Naive B cell (primary cell): ENCODE data around the gene PTPRH. TPM values are rescaled to one million over a fixed set of nuclear protein-coding genes. Genes with fewer than 3 reads are reported as not detected.
"Not testable (repeated sequence)": the region's sequence is repeated elsewhere in the genome, so short reads cannot be mapped to it uniquely, and the experiment has no call there.

Experiments used
- ATAC-seq, 2 donors: fragments of 150-1000 bp; cut with Tn5 transposase; 2 replicates each; pipeline ENCODE4 v1.10.0; 2021; ENCODE audit warnings: low read depth in 2 of 2, mild to moderate bottlenecking in 2 of 2, moderate library complexity in 2 of 2
- DNase-seq: peaks from one replicate; pipeline ENCODE4 v3.0.0; 2022
- H3K27ac Mint-ChIP-seq, 6 donors: one replicate each; pipeline ENCODE4 v1.8.0; 2020 to 2022; ENCODE audit warnings: mild to moderate bottlenecking in 6 of 6, mixed read lengths in 6 of 6, moderate library complexity in 5 of 6, inconsistent platforms in 2 of 6
- H3K27me3 Mint-ChIP-seq, 3 donors: one replicate each; pipeline ENCODE4 v1.8.0; 2021 to 2022; ENCODE audit warnings: mixed read lengths in 3 of 3, mild to moderate bottlenecking in 1 of 3
- H3K36me3 Mint-ChIP-seq, 2 donors: one replicate each; pipeline ENCODE4 v1.8.0; 2020 to 2022; ENCODE audit warnings: mixed read lengths in 2 of 2, inconsistent platforms in 1 of 2, mild to moderate bottlenecking in 1 of 2
- H3K4me1 Mint-ChIP-seq, 3 donors: one replicate each; pipeline ENCODE4 v1.8.0; 2020 to 2022; ENCODE audit warnings: mixed read lengths in 3 of 3, inconsistent platforms in 1 of 3, mild to moderate bottlenecking in 1 of 3, moderate library complexity in 1 of 3
- H3K4me3 Mint-ChIP-seq, 8 donors: one replicate each; pipeline ENCODE4 v1.8.0; 2020 to 2022; ENCODE audit warnings: mild to moderate bottlenecking in 8 of 8, mixed read lengths in 8 of 8, moderate library complexity in 8 of 8, inconsistent platforms in 2 of 8
- H3K9me3 Mint-ChIP-seq, 7 donors: one replicate each; pipeline ENCODE4 v1.8.0; 2020 to 2022; ENCODE audit warnings: mixed read lengths in 7 of 7, mild to moderate bottlenecking in 5 of 7, inconsistent platforms in 2 of 7, moderate library complexity in 1 of 7
- polyA plus RNA-seq, 6 donors: library from polyadenylated mRNA; unstranded; fragments of 300-500 nt; fragmentation: Illumina TruSeq; gene quantifications; one replicate each; pipeline ENCODE4 v1.2.3, GENCODE V29; 2021; ENCODE audit warnings: low read depth in 6 of 6

The PTPRH gene
- polyA plus RNA-seq, 6 donors from 2014 or later, result not detected

DNA sequence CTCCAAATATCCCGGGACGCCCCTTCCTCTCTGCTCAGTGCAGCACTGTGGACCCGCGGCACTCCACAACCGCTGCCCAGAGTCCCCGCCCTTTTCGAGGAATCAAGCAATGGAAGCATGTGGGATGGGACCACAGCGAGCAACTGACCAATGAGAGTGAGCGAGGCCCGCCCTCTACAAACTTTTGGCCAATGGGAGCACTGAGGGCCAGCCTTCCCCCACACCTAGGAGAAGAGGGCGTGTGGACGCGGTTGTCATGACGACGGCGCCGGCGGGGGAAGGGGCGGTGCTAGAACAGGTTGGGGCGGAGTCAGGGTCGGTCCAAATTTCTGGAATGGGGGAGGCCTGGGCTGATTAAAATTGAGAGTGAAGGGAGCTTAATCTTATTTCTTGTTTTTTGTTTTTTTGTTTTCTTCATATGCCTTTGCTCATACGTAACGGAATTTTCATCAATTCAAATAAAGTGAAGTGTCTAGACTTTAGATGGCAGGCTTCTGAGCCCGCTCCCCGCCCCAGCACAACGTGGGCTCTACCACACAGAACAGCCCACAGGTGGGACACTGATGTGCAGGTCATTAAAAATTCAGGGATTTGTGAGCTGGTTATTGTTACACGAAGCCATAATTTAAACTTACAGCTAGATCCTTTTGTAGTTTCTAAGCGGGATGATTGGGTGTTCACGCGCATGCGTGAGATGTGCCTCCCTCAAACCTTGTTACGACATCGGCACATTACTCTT, 42.6 kb downstream of the PTPRH start, which contains the start of gene DNAAF3:
Gene DNAAF3, minus strand, starts transcription at position 84 of the 739 bp plus-strand sequence. CDS start 200 bp downstream, outside the sequence.
- DNase-seq (peak; percentile 43), ATAC-seq (peak; percentile 72 to 73)
- peaks cover 52 to 75% (median 69%) of the 10 kb centered on the region in 3 donors for H3K27me3 Mint-ChIP-seq
- H3K27ac Mint-ChIP-seq, result peak within 1 kb of the TSS in 5 of 6 donors; percentile 56 to 83 (median 63)
- H3K4me1 Mint-ChIP-seq, result peaks cover 10 to 18% (median 14%) of the 10 kb centered on the region in 3 donors
- peaks cover 7 to 17% of the 10 kb centered on the region in 2 donors for H3K36me3 Mint-ChIP-seq
- H3K9me3 Mint-ChIP-seq, result peaks cover 4 to 20% (median 12%) of the 10 kb centered on the region in 7 donors
- H3K4me3 Mint-ChIP-seq, result peak within 1 kb of the TSS; percentile 4 to 67 (median 40)

DNA sequence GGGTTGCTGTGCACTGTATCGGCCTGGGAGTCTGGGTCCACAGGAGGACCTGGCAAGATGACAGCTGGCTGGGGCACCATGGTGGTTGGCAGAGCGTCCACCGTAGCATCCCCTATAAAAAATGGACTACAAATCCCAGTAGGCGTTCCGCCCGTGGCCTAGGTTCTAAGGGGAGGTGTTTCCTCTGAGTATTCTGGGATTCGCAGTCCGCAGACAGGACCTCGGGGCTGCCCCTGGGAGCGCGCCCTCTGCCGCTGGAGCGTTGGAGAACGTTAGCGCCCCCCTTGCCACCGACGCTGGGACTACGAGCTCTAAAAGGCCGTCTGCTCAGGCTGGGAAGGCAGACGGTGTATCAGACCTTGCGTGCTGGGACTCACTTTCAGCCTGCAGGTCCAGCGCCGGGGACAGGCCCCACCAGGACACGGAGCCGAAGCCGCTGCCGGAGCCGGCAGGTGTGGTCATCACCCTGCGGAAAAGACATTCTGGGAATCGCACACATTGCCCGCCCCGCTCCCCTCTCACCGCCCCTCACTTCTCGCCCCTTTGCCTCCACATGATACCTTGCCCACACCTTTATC, 43.3 kb downstream of the PTPRH start:
- peaks cover 46 to 77% (median 63%) of the 10 kb centered on the region in 3 donors for H3K27me3 Mint-ChIP-seq
- H3K9me3 Mint-ChIP-seq, result peaks cover 0 to 15% (median 9%) of the 10 kb centered on the region in 7 donors
- H3K36me3 Mint-ChIP-seq, result peaks cover 7 to 12% of the 10 kb centered on the region in 2 donors
- peak overlapping the region in 5 of 8 donors; percentile 29 to 67 (median 41) for H3K4me3 Mint-ChIP-seq
- H3K27ac Mint-ChIP-seq, result peak overlapping the region in 4 of 6 donors; percentile 45 to 83 (median 62)
- ATAC-seq (peak; percentile 32 to 61), DNase-seq (no peak)
- H3K4me1 Mint-ChIP-seq, result peaks cover 10 to 16% (median 14%) of the 10 kb centered on the region in 3 donors

DNA sequence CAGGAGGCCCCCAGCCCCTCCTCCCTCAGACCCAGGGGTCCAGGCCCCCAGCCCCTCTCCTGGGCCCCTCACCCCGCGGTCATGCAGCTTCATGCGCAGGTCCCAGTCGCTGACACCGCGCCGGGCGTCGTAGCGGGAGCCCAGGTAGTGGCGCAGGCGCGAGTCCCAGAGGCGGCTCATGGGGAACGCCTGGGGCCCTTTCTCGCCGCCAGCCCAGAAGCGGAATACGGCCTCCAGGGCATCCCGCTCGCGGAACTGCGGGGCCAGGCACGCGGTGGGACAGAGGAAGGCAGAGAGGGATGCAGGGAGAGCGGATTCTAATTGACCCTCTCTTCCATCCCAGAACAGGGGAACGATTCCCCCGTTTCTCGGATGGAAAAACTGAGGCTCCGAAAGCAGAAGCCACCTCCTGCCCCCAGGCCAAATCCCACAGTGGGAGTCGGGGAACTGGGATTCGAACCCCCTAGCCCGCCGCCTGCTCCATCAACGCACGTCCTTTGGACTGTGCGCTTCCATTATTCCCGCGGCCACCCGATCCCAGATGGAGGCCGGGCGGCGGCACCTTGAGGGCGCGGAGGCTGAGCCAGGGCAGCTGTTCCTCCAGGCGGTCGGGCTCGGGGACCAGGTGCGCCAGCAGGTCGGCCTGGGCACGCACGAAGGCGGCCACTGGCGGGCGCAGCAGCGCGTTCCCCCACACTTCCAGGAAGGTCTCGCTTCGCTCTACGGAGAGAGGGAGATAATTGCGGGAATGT, 47.6 kb downstream of the PTPRH start:
- H3K27me3 Mint-ChIP-seq, result peaks cover 43 to 84% (median 66%) of the 10 kb centered on the region in 3 donors

DNA sequence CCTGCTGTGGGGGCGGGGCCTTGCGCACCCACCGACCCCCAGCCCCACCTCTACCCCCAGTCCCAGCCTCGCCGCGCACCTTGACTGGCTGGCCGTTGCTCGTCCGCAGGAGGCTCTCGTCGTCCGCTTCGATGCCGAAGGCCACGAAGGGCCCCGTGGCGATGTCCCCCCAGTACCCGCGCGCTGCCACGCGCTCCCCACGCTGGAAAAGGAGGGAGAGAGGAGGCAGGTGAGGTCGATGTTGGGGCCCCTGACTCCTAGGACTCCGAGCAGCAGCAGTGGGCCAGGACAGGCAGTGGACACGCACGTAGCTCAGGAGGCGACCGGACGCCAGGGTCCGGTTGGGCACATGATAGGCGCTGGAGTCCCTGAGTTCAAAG, 48.3 kb downstream of the PTPRH start:
- Mint-ChIP-seq H3K27me3 (peaks cover 39 to 84% (median 66%) of the 10 kb centered on the region in 3 donors), H3K36me3 (peaks cover 0 to 23% of the 10 kb centered on the region in 2 donors), H3K27ac (peak overlapping the region in 1 of 6 donors; percentile 41), H3K4me1 (peaks cover 9 to 26% (median 14%) of the 10 kb centered on the region in 3 donors), H3K4me3 (no peak overlapping the region), H3K9me3 (peaks cover 0 to 13% (median 5%) of the 10 kb centered on the region in 7 donors)
- no peak for ATAC-seq
- DNase-seq, result no peak

More for the DNA sequence above, 47.6 kb downstream of the PTPRH start:
- H3K36me3 Mint-ChIP-seq, result peaks cover 3 to 30% of the 10 kb centered on the region in 2 donors
- H3K27ac Mint-ChIP-seq, result no peak overlapping the region
- H3K9me3 Mint-ChIP-seq, result peaks cover 0 to 14% (median 6%) of the 10 kb centered on the region in 7 donors
- H3K4me3 Mint-ChIP-seq, result no peak overlapping the region
- ATAC-seq, result no peak
- H3K4me1 Mint-ChIP-seq, result peaks cover 12 to 28% (median 15%) of the 10 kb centered on the region in 3 donors
- DNase-seq, result no peak

DNA sequence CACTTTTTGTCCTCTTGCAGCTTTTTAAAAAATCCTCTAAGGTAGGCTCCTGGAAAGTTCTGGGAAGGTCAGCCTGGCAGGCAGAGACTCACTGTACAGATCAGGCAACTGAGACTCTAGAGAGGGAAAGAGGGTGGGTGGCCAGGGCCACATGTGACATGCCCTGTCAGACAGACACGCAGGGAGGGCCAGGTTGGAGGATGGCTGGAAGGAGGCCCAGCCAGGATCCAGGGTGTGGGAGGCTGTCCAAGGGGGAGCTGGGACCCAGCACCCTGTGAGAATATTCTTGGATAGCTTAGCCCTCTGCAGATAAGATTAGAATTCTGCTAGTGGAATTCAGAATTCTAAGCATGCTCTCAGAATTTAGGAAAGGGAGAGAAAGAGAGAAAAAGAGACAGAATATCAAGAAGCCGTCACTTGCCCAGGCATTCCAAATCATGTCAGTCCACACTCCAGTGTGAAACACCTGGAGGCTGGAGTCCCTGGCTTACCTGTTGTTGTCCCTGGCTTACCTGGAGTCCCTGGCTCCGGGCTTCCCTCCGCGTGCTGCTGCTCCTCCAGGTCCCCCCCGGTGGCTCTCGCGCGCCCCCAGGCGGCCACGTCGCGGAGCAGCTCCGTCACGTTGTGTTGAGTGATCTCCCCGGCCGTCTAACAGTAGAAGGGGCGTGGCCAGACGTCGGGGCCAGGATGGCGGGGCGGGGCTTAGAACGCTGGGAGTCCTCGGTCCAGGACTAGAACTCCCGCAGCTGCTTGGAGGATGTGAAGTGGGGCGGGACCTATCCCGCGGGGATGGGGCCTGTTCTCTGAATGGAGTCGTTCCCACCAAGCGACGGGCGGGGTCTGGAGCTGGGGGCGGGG, 48.9 kb downstream of the PTPRH start:
- peak; percentile 89 to 91 for ATAC-seq
- peaks cover 0 to 23% of the 10 kb centered on the region in 2 donors for H3K36me3 Mint-ChIP-seq
- peaks cover 8 to 26% (median 14%) of the 10 kb centered on the region in 3 donors for H3K4me1 Mint-ChIP-seq
- H3K27me3 Mint-ChIP-seq, result peaks cover 34 to 79% (median 60%) of the 10 kb centered on the region in 3 donors
- H3K9me3 Mint-ChIP-seq, result peaks cover 0 to 10% (median 2%) of the 10 kb centered on the region in 7 donors
- DNase-seq, result peak; percentile 69
- H3K4me3 Mint-ChIP-seq, result peak overlapping the region in 2 of 8 donors; percentile 16 to 64
- peak overlapping the region in 2 of 6 donors; percentile 26 to 41 for H3K27ac Mint-ChIP-seq

DNA sequence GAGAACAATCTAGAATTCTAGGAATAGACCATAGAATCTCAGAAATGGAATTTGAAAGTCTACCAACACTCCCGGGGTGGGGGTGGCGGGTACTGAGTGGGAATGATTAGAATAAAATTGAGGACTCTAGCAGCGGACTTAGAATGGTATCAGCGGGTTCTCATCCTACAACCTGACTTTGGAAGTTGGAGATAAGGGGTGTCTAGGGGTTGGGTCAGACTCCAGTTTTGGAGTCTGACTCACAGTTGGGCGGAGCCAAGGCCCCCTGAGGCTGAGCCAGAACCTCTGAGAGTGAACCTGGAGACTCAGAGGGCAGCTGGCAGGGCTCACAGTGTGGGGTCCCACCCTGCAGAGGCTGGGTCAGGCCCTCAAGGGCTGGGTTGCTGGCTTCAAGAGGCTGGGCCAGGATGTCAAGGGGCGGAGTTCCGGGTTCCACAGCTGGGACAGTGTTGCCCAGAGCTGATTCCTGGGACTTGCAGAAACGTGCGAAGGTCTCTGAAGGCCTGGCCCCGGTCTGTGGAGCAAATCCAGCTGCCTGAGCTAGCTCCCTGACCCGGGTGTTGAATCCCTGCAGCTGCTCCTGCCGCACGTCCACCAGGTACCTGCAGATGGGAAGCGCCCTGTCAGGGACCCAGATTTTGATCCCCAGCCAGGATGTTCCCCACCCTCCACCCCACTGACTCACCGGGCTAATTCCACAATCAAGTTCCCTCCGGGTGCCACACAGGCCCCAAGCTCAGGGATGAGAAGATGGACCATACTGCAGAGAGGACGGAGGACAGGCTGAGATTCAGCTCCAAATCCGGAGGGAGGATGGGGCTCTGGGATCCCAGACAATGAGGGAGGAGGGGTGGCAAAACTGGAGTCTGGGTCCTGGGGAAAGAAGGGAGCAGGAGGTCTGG, 50.2 kb downstream of the PTPRH start:
- no peak overlapping the region for H3K27ac Mint-ChIP-seq
- H3K4me1 Mint-ChIP-seq, result peaks cover 8 to 32% (median 21%) of the 10 kb centered on the region in 3 donors
- H3K36me3 Mint-ChIP-seq, result peaks cover 0 to 29% of the 10 kb centered on the region in 2 donors
- H3K9me3 Mint-ChIP-seq, result peaks cover 2 to 13% (median 4%) of the 10 kb centered on the region in 7 donors
- no peak for ATAC-seq
- peak overlapping the region in 1 of 8 donors; percentile 42 for H3K4me3 Mint-ChIP-seq
- H3K27me3 Mint-ChIP-seq, result peaks cover 36 to 76% (median 59%) of the 10 kb centered on the region in 3 donors
- no peak for DNase-seq

DNA sequence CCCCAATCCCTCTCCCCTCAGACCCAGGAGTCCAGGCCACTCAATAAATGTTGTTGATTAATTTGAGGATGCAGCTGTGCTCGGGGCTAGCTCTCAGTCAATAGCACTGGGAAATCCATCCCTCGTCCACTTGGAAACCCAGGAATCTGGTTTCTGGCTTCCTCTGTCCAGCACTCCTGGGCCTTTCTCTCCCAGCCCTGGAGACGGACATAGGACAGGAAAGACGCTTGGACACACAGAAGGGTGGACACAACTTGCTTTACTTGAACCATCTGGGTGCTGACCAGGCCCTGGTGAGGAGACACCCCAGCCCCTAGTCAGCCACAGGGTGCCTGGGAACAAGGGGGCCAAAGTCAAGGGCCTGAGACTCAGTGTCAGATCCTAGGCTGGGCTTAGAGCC, 50.9 kb downstream of the PTPRH start:
- DNase-seq (no peak), ATAC-seq (no peak)
- Mint-ChIP-seq H3K4me3 (peak overlapping the region in 1 of 8 donors; percentile 29), H3K4me1 (peaks cover 12 to 37% (median 26%) of the 10 kb centered on the region in 3 donors), H3K27ac (peak overlapping the region in 1 of 6 donors; percentile 61), H3K27me3 (peaks cover 36 to 74% (median 56%) of the 10 kb centered on the region in 3 donors), H3K36me3 (peaks cover 0 to 34% of the 10 kb centered on the region in 2 donors), H3K9me3 (peaks cover 6 to 15% (median 9%) of the 10 kb centered on the region in 7 donors)

DNA sequence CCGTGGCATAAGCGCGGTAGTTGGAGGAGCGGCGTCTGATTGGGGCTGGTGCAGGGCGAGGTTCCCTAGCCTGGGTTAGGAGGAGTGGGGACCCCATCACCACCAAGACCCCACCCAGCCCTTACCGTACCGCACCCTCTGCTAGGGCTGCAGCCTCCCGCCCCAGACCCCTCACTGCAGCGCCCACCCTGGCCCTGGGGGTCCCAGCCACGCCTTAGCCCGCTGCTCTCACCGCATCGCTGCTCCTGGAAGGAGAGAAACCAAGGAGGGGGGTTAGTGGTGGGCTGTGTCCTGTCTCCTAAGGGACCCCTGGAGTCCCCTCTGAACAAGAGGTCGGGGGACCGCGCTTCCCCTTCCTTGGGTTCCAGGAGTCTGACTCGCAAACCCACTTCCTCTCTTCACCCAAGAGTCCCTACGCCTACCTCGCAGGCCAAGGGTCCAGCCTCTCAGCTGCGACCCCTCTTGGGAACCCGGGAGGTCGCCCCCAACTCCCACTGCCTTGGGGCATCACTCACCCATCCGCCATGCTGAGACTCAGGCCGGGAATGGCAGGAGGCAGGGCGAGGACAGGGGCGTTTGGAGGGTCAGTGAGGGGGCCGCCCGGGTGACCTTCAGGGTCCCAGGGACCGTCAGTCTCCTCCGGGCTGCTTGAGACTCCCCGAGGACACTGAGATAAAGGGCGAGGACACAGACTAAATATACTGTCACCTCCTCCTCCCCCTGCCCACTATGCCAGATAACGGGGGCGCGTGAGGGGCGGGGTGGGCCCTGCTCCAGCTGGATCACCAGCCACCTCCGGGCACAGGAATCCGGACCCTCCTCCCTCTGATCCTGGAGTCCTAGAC, 52.0 kb downstream of the PTPRH start, which contains the start of gene TNNI3:
Gene TNNI3, minus strand, starts transcription at position 669 of the 845 bp plus-strand sequence. Its CDS starts 143 bp downstream, at position 526.
- DNase-seq, result no peak
- Mint-ChIP-seq H3K36me3 (peaks cover 0 to 36% of the 10 kb centered on the region in 2 donors), H3K9me3 (peaks cover 7 to 18% (median 10%) of the 10 kb centered on the region in 7 donors), H3K27ac (peak within 1 kb of the TSS in 1 of 6 donors; percentile 61), H3K27me3 (peaks cover 29 to 74% (median 56%) of the 10 kb centered on the region in 3 donors), H3K4me3 (peak within 1 kb of the TSS in 4 of 8 donors; percentile 35 to 77 (median 50)), H3K4me1 (peaks cover 13 to 38% (median 29%) of the 10 kb centered on the region in 3 donors)
- no peak for ATAC-seq

DNA sequence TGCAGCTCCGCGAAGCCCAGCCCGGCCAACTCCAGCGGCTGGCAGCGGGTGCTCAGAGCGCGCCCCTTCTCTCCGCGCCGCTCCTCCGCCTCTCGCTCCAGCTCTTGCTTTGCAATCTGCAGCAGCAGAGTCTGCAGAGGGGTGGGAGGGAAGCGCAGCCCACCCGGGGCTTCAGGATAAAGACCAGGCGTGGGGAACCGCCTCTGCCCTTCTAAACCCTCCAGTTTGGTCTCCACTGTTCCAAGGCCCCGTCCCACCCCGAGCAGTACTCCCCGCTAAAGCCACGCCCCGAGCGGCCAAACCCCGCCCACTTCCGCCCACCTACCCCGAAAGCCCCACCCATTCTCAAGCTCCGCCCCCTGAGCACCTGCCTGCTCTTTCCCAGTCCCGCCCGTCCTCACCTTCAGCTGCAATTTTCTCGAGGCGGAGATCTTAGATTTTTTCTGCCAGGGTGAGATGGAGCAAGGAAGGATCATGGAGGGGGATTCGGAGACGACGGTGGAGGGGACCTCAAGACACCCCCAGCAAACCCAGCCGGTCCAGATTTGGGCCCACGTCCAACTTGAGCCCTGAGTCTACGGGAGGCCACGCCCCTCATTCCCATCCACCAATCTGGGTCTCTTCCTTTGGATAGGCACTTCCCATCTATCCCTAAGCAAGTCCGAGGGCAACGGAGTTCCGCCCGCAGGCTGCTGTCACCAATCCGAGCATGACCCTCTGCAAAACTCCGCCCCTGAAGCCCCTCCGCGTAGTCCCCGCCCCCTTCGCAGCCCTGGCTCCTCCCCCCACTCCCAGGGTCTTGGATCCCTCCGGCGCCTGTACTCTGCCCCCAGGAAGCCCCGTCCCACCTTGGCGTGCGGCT, 52.9 kb downstream of the PTPRH start:
- no peak for DNase-seq
- peaks cover 10 to 27% (median 15%) of the 10 kb centered on the region in 7 donors for H3K9me3 Mint-ChIP-seq
- no peak overlapping the region for H3K27ac Mint-ChIP-seq

DNA sequence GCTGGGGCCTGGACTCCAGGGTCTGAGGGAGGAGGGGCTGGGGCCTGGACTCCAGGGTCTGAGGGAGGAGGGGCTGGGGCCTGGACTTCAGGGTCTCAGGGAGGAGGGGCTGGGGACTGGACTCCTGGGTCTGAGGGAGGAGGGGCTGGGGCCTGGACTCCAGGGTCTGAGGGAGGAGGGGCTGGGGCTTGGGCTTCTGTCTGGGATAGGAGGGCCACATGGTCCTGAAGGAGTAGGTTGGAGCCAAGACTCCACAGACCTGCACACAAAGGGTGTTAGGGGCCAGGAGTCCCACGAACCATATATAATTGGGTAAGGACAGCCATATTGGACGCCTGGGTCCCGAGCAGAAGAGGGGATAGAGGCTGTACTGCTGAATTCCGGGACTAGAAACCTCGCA, 53.5 kb downstream of the PTPRH start:
- not testable (repeated sequence) for ATAC-seq, H3K27ac Mint-ChIP-seq, DNase-seq
- peaks cover 0 to 40% of the 10 kb centered on the region in 2 donors for H3K36me3 Mint-ChIP-seq
- H3K4me3 Mint-ChIP-seq, result peak overlapping the region in 4 of 8 donors; percentile 36 to 73 (median 54)
- H3K4me1 Mint-ChIP-seq, result peaks cover 19 to 43% (median 34%) of the 10 kb centered on the region in 3 donors
- H3K27me3 Mint-ChIP-seq, result peaks cover 32 to 62% (median 54%) of the 10 kb centered on the region in 3 donors
- peaks cover 10 to 28% (median 18%) of the 10 kb centered on the region in 7 donors for H3K9me3 Mint-ChIP-seq

More for the DNA sequence above, 52.9 kb downstream of the PTPRH start:
- H3K27me3 Mint-ChIP-seq, result peaks cover 30 to 69% (median 56%) of the 10 kb centered on the region in 3 donors
- peak in 1 of 2 donors; percentile 18 for ATAC-seq
- peaks cover 0 to 42% of the 10 kb centered on the region in 2 donors for H3K36me3 Mint-ChIP-seq
- H3K4me3 Mint-ChIP-seq, result peak overlapping the region in 4 of 8 donors; percentile 35 to 77 (median 55)
- H3K4me1 Mint-ChIP-seq, result peaks cover 19 to 44% (median 34%) of the 10 kb centered on the region in 3 donors
